H1 (cell line): ENCODE results near the gene ATAD5. TPM values are rescaled to one million over a fixed set of nuclear protein-coding genes. Genes with fewer than 3 reads are reported as not detected.

Experiments
- ASH2L ChIP-seq: fragments of 200-600, 300-600 bp; sonication (generic); IDR thresholded peaks from one replicate; pipeline ENCODE4 v1.7.1; 2017; ENCODE audit warnings: low read length
- CHD2 ChIP-seq: IDR thresholded peaks from 2 replicates; pipeline ENCODE4 v1.6.1; 2012; ENCODE audit warnings: low read length, improper control_type of control experiment
- EP300 ChIP-seq, 2 experiments: IDR thresholded peaks; 1 replicate in 1 of 2; 2 replicates in 1 of 2; pipeline ENCODE4 v1.6.1; 2011 to 2012; ENCODE audit warnings: low read depth in 2 of 2, low read length in 2 of 2, mild to moderate bottlenecking in 2 of 2, borderline replicate concordance in 1 of 2, inconsistent platforms in 1 of 2, moderate library complexity in 1 of 2
- HDAC2 ChIP-seq, 2 experiments: fragments of 300-600 bp in 1 of 2; sonication (generic) in 1 of 2; IDR thresholded peaks; 2 replicates each; pipeline ENCODE4 v1.6.1; 2011 to 2012; ENCODE audit warnings: low read depth in 2 of 2, low read length in 2 of 2, mild to moderate bottlenecking in 2 of 2, moderate library complexity in 2 of 2, borderline replicate concordance in 1 of 2, inconsistent platforms in 1 of 2
- PHF8 ChIP-seq: fragments of 200-600 bp; sonication (generic); conservative IDR thresholded peaks from 2 replicates; pipeline ENCODE4 v1.7.1; 2012; ENCODE audit warnings: low read depth, mild to moderate bottlenecking, inconsistent platforms, low read length, moderate library complexity
- TAF7 ChIP-seq: optimal IDR thresholded peaks from 2 replicates; pipeline ENCODE3; 2011; ENCODE audit warnings: low read depth, mild to moderate bottlenecking, inconsistent platforms, low read length, moderate library complexity, borderline replicate concordance
- polyA plus RNA-seq, 7 experiments: library from polyadenylated mRNA; depleted of rRNA in 3 of 7; stranded (reverse) in 5 of 7; unstranded in 2 of 7; fragments of >200 nt in 5 of 7; fragments of 200-250 nt in 2 of 7; gene quantifications; 1 replicate in 5 of 7; 2 replicates in 1 of 7; 4 replicates in 1 of 7; pipeline versions ENCODE4 v1.2.1 to v1.2.3, GENCODE V29; 2011 to 2013; ENCODE audit warnings: missing spikeins in 2 of 7, mixed read lengths in 2 of 7
- total RNA-seq: library from RNA; stranded (reverse); fragmentation: NEBNext Ultra II Directional; extraction: Animal tissue kit (Norgen Biotek cat#: 25700); gene quantifications from 2 replicates; pipeline ENCODE4 v1.2.1, GENCODE V29; 2021
- TF ChIP-seq, protein P1 (sequence below): fragments of 300-600 bp; sonication (generic); IDR thresholded peaks from 2 replicates; pipeline ENCODE4 v1.7.1; 2012; ENCODE audit warnings: low read length, moderate library complexity, mild to moderate bottlenecking, inconsistent platforms; ENCODE audit not compliant: insufficient replicate concordance
- TF ChIP-seq, protein P2 (sequence below): IDR thresholded peaks from 2 replicates; pipeline ENCODE4 v1.6.1; 2011; ENCODE audit warnings: low read depth, mild to moderate bottlenecking, low read length; ENCODE audit not compliant: insufficient read depth
- TF ChIP-seq, protein P3 (sequence below): IDR thresholded peaks from 2 replicates; pipeline ENCODE4 v1.6.1; 2011; ENCODE audit warnings: low read length, improper control_type of control experiment

ATAD5 gene
- total and polyA plus RNA-seq, 2 of the 8 experiments (the other 6 are each of a cell fraction or from before 2014, with no cell fraction given): 3.5 to 30.0 TPM

DNA sequence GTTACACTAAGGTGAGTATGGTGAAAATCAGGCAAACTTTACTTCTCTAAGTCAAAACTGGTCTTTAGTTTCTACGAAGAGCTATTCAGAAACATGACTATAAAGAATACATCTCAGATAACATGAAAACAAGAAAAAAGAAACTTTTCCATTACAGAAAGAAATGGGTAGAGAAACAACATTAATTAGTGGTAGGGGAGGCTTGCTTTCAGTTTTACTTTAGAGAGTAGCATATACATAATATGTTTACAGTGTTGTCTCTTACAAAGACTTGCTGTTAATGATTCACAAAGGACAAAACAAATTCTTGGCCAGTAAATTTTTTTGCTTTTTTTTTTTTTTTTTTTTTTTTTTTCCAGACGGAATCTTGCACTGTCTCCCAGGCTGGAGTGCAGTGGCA lies 41.5 kb upstream of the ATAD5 start (continued):
- TF ChIP-seq, protein P1, sequence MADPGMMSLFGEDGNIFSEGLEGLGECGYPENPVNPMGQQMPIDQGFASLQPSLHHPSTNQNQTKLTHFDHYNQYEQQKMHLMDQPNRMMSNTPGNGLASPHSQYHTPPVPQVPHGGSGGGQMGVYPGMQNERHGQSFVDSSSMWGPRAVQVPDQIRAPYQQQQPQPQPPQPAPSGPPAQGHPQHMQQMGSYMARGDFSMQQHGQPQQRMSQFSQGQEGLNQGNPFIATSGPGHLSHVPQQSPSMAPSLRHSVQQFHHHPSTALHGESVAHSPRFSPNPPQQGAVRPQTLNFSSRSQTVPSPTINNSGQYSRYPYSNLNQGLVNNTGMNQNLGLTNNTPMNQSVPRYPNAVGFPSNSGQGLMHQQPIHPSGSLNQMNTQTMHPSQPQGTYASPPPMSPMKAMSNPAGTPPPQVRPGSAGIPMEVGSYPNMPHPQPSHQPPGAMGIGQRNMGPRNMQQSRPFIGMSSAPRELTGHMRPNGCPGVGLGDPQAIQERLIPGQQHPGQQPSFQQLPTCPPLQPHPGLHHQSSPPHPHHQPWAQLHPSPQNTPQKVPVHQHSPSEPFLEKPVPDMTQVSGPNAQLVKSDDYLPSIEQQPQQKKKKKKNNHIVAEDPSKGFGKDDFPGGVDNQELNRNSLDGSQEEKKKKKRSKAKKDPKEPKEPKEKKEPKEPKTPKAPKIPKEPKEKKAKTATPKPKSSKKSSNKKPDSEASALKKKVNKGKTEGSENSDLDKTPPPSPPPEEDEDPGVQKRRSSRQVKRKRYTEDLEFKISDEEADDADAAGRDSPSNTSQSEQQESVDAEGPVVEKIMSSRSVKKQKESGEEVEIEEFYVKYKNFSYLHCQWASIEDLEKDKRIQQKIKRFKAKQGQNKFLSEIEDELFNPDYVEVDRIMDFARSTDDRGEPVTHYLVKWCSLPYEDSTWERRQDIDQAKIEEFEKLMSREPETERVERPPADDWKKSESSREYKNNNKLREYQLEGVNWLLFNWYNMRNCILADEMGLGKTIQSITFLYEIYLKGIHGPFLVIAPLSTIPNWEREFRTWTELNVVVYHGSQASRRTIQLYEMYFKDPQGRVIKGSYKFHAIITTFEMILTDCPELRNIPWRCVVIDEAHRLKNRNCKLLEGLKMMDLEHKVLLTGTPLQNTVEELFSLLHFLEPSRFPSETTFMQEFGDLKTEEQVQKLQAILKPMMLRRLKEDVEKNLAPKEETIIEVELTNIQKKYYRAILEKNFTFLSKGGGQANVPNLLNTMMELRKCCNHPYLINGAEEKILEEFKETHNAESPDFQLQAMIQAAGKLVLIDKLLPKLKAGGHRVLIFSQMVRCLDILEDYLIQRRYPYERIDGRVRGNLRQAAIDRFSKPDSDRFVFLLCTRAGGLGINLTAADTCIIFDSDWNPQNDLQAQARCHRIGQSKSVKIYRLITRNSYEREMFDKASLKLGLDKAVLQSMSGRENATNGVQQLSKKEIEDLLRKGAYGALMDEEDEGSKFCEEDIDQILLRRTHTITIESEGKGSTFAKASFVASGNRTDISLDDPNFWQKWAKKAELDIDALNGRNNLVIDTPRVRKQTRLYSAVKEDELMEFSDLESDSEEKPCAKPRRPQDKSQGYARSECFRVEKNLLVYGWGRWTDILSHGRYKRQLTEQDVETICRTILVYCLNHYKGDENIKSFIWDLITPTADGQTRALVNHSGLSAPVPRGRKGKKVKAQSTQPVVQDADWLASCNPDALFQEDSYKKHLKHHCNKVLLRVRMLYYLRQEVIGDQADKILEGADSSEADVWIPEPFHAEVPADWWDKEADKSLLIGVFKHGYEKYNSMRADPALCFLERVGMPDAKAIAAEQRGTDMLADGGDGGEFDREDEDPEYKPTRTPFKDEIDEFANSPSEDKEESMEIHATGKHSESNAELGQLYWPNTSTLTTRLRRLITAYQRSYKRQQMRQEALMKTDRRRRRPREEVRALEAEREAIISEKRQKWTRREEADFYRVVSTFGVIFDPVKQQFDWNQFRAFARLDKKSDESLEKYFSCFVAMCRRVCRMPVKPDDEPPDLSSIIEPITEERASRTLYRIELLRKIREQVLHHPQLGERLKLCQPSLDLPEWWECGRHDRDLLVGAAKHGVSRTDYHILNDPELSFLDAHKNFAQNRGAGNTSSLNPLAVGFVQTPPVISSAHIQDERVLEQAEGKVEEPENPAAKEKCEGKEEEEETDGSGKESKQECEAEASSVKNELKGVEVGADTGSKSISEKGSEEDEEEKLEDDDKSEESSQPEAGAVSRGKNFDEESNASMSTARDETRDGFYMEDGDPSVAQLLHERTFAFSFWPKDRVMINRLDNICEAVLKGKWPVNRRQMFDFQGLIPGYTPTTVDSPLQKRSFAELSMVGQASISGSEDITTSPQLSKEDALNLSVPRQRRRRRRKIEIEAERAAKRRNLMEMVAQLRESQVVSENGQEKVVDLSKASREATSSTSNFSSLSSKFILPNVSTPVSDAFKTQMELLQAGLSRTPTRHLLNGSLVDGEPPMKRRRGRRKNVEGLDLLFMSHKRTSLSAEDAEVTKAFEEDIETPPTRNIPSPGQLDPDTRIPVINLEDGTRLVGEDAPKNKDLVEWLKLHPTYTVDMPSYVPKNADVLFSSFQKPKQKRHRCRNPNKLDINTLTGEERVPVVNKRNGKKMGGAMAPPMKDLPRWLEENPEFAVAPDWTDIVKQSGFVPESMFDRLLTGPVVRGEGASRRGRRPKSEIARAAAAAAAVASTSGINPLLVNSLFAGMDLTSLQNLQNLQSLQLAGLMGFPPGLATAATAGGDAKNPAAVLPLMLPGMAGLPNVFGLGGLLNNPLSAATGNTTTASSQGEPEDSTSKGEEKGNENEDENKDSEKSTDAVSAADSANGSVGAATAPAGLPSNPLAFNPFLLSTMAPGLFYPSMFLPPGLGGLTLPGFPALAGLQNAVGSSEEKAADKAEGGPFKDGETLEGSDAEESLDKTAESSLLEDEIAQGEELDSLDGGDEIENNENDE: no peak
- TF ChIP-seq PHF8 (no peak), EP300 (IDR thresholded peaks at IDR 0.05; ENCODE audit: borderline replicate concordance in 1 of 2, low read depth in 2 of 2, low read length in 2 of 2) (no peak), CHD2 (no peak), TAF7 (no peak), HDAC2 (IDR thresholded peaks at IDR 0.05; ENCODE audit: borderline replicate concordance in 1 of 2, low read depth in 2 of 2, low read length in 2 of 2) (no peak), ASH2L (no peak)
- TF ChIP-seq, protein P2, sequence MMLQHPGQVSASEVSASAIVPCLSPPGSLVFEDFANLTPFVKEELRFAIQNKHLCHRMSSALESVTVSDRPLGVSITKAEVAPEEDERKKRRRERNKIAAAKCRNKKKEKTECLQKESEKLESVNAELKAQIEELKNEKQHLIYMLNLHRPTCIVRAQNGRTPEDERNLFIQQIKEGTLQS: no peak
- TF ChIP-seq, protein P3, sequence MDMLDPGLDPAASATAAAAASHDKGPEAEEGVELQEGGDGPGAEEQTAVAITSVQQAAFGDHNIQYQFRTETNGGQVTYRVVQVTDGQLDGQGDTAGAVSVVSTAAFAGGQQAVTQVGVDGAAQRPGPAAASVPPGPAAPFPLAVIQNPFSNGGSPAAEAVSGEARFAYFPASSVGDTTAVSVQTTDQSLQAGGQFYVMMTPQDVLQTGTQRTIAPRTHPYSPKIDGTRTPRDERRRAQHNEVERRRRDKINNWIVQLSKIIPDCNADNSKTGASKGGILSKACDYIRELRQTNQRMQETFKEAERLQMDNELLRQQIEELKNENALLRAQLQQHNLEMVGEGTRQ: no peak
- TF ChIP-seq, all 59 proteins: peak for 0
